ENCODE results near the gene C4orf46.
"Not testable (repeated sequence)": the region's sequence is repeated elsewhere in the genome, so short reads cannot be mapped to it uniquely, and the experiment has no call there.

The C4orf46 gene
- total RNA-seq: 8.2 to 9.9 reads per million in 2 donors

DNA sequence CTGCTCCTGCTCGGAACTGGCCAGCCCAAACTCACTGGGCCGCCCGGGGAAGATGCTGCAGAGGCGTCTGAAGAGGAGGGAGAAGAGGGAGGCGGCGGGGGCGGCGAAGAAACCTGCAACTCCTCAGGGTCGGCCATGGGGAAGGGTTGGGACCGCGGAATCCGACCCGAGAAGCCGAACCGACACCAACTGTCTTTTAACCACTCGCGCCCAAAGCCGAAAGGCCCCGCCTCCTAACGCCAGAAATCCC lies at the start of gene C4orf46:
Gene C4orf46, minus strand, starts transcription at position 223 of the 250 bp plus-strand sequence. Its CDS starts 86 bp downstream, at position 137.
- DNase-seq: no peak

DNA sequence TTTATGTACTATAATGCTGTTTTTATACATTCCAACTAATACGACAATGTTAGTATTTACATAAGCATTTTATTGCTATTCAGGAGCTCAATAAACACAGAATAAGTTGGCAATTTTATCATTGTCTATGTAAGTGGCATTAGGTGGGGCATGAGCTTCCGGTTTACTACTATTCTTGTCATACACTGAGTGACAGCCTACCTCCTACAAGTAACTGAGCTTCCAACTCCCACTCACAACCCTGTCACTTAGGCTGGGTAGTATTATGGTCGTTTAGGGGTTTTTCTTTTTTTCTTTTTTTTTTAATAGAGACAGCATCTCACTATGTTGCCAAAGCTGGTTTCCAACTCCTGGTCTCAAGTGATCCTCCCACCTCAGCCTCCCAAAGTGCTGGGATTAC lies 44.1 kb upstream of the C4orf46 start:
- no peak for DNase-seq

DNA sequence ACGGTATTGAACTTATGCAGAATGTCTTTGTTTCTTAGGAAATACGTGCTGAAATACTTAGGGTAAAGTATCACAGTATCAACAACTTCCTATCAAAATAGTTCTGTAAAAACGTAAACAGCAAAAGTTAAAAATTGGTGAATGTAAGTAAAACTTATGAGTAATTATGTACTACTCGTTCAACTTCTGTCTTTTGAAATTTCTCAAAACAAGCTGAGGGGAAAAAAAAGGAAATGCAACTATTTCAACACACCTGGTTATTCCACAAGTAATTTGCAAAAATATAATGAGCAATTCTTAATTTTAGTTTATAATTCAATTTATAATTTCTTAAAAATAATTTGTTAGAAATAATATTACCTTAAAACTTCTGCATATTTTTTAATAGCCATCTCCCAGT lies 43.2 kb upstream of the C4orf46 start:
- no peak for DNase-seq

DNA sequence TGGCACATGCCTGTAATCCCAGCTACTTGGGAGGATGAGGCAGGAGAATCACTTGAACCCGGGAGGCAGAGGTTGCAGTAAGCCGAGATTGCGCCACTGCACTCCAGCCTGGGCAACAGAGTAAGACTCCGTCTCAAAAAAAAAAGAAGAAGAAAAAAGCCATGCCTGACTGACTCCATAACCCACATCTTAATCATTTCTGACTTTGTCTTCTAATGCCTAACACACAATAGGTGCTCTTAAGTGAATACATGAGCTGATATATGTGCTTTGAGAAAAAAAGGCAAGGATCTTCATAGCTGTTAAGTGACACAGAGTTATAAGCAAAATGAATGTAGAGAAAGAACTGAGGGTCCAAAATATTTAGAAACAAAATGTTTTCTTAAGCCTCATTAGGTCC lies 40.9 kb upstream of the C4orf46 start:
- not testable (repeated sequence) for DNase-seq

DNA sequence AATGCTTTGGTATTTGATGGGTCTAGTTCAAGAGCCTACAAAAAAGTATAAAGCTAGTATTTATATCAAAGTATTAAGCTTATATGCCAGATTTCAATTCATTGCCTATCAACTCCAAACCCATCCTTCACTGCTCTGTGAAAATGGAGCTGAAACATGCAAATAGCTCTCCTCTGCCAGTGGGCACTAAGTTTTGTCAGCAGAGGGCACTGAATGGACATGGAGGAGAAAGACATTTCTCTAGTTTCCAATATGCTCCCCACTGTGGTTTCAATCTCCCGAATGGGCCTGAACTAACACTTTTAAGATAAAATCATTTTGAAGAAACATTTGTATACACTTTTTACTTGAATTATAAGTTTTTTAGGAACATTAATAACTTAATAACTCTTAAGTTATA lies 39.1 kb upstream of the C4orf46 start:
- no peak for DNase-seq

DNA sequence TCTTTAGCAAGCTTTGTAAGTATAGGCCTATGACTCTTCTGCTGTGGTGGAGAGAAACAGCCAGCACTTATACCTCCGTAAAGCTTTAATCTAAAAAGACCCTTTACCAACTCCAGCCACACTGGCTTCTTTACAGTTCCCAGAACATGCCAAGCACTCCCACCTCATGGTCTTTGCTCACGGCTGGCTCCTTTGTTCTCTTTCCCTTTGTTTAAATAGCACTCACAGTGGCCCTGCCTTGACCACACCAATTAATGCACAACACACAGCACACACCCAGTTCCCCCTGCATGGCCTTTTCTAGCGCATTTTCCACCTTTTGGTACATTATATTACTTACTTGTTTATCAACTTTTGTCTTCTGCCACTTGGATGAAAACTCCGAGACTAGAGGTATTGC lies 32.6 kb upstream of the C4orf46 start:
- no peak for DNase-seq

DNA sequence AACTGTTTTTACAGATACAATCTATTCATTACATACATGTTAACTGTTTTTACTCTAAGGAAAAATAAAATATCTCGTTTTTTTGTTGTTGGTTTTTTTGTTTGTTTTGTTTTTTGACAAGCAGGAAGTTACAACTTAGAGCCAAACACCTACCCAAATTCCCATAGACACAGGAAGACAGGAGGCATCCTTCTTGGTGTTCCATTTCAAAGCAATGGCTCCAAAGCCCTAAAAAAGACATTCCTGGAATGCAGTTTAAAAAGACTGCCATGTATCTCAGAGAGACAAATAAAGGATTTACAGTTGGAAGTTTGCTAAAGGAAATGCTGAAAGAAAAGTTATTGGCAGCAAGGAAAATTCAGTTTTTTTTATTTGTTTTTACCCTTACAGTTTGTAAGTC lies 17.1 kb upstream of the C4orf46 start:
- no peak for DNase-seq

DNA sequence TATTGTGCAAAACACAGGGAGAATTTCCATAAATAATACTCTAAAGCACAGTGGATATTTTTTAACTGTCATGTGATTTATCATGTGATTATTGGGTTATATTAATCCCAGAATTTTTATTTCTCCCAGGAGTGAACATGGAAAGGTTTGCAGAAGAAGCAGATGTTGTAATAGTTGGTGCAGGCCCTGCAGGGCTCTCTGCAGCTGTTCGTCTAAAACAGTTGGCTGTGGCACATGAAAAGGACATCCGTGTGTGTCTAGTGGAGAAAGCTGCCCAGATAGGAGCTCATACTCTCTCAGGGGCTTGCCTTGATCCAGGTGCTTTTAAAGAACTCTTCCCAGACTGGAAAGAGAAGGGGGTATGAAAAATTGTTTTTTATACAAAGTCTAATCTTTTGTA lies 10.4 kb upstream of the C4orf46 start:
- DNase-seq: no peak

DNA sequence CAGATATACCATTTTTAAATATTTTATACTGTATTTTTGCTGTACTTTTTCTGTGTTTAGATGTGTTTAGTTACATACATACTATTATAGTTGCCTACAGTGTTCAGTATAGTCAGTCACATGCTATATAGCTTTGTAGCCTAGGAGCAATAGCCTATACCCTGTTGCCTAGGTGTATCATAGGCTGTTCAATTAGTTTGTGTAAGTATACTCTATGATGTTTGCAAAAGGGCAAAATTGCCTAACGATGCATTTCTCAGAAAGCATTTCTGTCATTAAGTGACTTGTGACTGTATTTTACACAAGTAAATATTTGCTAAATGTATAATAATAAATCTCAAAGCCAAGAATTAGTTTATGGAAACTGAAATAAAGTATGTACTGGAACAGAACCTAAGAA lies 9.9 kb upstream of the C4orf46 start:
- DNase-seq: no peak

DNA sequence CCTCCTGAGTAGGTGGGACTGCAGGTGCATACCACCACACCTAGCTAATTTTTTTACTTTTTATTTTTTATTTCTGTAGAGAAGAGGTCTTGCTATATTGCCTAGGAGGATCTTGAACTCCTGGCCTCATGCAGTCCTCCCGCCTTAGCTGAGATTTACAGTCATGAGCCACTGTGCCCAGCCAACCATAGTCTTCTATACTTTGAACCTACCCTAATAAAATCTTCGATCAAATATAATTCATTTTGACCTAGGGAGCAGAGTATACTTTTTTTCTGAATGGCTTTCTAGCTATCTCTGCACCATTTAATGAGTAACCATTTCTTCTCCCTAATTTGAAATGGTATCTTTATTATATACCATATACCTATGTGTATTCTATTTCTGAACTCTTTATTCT lies 7.1 kb upstream of the C4orf46 start:
- DNase-seq: no peak

DNA sequence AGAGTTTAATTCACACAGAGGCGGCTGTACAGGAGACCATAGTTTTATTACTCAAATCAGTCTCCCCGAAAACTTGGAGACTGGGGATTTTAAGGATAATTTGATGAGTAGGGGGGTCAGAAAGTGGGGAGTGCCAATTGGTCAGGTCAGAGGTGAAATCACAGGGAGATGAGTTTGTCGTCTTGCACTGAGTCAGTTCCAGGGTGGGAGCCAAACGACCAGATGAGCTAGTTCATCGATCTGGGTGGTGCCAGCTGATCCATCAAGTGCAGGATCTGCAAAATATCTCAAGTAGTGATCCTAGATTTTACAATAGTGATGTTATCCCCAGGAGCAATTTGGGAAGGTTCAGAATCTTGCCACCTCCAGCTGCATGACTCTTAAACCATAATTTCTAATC lies 4.4 kb upstream of the C4orf46 start:
- DNase-seq: no peak

DNA sequence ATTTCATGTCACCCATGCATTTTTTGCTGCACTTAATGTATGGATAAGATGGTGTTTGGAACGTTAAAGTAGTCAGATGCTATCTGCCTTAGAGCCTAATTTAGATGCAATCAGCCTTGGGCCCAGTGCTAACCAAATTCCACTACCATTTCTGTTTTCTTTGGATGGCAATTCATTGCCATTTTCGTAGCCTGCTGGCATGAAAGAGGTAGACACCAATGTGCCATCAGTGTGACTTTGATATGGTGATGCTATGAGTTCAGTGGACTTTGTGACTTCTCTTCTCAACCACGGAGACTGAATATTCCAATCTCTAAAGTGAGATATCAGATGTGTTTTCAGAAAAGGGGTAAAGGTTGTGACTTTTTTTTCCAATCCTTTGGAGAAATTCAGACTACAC lies 1.9 kb upstream of the C4orf46 start:
- DNase-seq: no peak

DNA sequence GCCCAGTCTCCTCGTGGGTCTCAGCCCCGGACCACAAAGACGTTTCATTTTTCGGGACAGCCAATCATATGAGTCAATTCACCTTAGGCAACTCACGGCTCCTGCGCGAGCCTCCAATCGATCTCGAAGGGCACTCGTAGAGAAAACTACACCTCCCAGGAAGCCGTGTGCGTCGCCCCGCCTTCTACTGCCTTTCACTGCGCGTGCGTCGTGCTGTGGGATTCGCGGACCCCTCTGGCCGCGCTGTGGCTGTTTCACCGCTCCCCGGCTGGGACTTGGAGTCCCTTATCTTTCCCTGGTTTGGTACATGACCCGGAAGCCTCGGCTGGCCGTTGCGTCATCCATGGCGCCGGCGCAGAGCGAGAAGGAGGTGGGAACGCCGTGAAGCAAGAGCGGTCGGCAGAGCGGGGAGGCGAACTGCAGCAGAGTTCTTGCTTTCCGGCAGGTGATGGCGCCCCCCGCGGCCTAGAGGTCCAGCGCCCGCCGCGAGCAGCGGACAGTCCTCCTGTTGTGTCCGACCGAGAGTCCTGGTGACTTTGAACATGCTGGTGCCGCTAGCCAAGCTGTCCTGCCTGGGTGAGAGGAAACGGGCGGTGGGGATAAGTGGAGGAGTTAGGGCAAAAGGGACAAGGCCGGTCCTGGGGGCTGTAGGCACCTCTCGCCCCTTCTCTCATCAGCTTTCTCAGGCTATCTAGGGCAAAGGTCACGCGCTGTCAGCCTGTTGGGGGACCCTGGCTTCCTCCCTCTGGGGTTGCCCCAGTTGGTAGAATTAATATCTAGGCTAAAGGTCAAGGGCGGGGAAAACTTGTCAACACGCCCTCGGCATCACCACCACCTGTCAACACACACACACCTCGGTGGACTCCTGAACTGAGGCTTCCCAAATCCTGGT lies 474 bp upstream of the C4orf46 start, which contains the start of gene ETFDH:
Gene ETFDH, plus strand, starts transcription at position 382 of the 892 bp plus-strand sequence. Its CDS starts 161 bp downstream, at position 543.
- DNase-seq: peak; percentile 95

DNA sequence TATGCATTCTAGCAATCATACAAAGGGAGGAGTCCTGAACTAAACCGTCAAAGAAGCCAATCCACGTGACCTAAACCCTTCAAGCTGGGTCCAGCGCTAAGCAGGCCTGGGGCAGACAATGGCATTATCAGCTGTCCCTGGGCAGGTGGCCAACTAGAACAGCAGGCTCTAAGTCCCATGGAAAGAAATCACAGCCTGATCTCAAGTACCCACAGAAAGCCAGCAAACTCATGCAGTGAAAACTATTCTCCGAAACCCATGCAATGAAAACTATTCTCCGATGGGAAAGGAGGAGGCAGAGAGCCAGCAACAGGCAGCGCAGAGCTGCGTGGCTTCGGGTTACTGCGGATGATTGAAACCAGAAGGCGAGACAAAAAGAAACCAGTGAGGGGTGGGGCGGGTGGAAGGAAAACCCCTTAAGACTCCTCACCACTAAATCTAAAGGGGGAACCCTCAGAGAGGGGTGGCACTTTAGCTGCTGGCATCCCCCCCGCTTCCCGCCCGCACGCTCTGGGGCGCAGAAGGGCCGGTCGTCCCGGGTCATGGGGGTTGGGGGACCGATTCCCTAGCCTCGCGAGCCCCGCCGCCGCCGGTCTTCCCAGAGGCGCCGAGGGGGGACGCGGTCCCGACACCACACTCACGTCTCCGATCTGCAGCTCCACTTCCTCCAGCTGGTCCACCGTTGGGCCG lies 567 bp downstream of the C4orf46 start:
- DNase-seq: no peak

DNA sequence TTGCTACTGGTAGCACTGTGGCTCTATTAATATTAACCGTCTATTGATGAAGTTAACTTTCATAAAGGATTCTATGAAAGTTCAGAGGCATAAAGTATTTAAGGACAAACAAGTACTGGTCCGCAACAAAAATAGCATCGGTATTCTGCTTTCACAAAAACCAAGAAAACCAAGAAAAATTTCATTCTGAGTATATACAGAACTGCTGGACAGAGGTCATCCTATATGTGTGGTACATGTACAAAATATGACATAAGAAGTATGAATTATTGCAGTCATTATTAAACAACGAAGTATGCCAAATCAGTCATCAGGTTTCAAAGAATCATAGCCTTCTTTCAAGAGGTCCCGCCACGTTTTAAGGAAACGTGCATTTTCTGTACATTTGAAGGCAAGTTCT lies 2.4 kb downstream of the C4orf46 start:
- no peak for DNase-seq

DNA sequence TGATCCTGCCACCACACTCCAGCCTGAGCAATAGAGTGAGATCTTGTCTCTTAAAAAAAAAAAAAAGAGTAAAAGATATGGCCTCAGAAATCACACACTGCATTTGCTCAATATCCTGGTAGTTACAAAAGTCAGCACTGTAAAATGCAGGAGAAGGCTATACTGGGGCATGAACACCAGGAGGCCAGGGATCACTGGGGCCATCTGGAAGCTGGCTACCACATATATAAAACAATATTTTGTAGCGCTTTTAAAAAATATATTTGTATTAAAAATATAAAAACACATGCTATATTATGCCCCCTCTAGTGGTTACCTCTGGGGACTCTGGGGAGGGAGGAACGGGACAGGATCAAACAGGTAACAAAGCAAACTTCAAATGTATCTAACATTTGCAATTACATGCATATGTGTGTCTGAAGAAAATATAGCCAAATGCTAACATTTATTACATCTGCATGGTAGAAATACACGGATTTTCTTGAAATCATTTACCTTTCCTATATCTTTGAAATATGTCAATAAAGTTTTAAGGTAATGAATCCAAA lies 4.0 kb downstream of the C4orf46 start:
- no peak for DNase-seq

DNA sequence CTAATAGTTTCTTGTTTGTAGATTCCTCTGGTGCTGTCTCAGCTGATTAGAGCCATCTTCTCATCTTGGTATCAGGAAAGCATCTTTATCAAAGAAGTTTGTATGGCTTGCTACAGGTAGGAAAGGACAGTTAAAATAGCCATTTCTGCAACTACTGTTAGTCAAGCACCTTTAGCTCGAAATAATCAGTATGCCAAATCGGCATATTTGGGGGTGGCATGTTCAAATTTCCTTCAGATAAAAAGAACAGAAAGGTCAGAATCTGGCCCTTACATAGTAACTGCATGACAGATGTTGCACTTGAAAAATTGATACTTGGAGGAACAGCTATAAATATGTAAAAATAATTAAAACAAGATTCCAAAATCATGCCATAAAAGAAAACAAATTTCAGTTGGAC lies 4.8 kb downstream of the C4orf46 start:
- no peak for DNase-seq

DNA sequence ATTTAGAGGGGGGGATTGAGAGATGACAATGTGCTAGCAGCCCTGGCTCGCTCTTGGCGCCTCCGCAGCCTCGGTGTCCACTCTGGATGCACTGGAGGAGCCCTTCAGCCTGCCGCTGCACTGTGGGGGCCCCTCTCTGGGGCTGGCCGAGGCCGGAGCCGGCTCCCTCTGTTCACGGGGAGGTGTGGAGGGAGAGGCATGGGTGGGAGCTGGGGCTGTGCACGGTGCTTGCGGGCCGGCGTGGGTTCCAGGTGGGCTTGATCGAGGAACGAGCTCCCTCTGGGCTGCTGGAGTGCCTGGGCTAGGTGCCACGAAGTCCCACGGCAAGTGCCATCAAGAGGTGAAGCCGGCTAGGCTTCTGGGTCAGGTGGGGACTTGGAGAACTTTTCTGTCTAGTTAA lies 6.9 kb downstream of the C4orf46 start:
- DNase-seq: no peak

DNA sequence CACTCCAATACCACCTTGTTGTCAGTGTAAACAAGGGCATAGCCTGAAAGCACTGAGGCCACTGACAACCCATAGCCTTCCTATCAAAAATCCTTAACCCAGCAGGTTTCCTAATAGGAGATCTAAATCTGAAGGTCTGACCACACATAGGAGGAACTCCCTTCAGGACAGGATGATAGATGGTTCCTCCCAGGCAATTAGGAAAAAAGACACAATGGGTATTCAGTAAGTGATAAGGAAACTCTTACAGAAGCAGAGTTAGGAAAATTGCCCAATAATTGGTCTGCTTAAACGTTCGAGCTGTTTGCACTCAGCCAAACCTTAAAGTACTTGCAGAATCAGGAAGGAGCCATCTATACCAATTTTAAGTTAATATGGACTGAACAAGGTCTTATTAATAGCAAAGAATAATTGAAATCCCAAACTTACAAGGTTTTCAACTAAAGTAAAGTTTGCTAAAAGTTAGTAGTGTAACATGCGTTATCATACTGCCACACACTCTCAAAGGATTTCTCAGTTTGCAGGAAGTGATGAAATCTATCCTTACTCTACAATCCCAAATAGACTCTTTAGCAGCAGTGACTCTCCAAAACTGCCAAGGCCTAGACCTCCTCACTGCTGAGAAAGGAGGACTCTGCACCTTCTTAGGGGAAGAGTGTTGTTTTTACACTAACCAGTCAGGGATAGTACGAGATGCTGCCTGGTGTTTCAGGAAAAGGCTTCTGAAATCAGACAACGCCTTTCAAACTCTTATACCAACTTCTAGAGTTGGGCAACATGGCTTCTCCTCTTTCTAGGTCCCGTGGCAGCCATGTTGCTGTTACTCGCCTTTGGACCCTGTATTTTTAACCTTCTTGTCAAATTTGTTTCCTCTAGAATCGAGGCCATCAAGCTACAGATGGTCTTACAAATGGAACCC lies 7.7 kb downstream of the C4orf46 start:
- DNase-seq: not testable (repeated sequence)

DNA sequence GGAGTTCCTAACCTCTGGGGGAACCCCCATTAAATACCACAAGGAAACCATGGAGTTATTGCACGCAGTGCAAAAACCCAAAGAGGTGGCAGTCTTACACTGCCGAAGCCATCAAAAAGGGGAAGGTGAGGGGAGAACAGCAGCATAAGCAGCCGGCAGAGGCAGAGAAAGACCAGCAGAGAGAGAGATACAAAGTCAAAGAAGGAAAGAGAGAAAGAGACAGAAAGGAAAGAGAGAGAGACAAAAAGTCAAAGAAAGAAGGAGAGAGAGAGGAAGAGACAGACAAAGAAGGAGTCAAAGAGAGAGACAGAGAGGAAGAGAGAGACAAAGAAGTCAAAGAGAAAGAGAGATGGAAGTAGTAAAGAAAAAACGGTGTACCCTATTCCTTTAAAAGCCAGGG lies 8.4 kb downstream of the C4orf46 start:
- not testable (repeated sequence) for DNase-seq

DNA sequence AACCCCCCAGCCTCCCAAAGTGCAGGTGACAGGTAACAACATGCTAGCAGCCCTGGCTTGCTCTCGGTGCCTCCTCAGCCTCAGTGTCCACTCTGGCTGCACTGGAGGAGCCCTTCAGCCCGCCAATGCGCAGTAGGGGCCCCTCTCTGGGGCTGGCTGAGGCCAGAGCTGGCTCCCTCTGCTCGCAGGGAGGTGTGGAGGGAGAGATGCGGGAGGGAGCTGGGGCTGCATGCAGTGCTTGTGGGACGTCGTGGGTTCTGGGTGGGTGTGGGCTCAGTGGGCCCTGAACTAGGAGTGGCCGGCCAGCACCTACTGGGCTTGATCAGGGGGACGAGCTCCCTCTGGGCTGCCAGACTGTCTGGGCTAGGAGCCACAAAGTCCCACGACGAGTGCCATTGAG lies 14.4 kb downstream of the C4orf46 start:
- DNase-seq: no peak

DNA sequence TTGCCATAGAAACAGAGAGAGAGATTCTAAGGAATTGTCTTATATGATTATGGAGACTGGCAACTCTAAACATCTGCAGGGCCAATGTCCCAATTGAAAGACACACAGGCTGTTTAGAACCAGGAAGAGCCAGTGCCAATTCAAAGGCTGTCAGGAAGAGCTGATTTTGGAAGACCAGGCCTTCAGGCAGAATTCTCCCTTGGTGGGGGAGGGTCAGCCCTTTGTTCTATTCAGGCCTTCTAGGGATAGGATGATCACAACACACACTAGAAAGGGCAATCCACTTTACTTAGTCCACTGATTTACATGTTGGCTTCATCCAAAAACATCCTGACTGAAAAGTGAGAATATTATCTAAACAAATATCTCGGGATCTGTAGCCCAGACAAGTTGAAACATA lies 15.2 kb downstream of the C4orf46 start:
- DNase-seq: no peak

DNA sequence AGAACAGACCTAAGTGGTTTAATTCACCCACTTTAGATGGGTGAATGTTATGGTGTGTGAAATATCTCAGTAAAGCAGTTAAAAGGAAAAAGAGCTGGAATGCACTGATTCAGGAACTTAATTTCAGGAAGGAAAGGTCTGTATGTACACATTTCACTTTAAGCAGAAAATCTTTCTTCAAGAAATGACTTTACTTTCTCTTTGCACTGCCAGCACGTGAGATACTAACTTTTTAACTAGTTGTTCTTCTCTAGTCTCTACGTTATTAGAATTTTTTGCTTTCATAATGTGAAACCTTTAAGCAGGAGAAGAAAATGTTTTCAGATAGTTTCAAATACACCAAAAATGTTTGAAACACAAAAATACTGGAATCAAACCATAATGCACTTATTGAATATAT lies 18.8 kb downstream of the C4orf46 start:
- no peak for DNase-seq
